ENCODE measurements around the gene REEP3.
A peak's percentile ranks its signal among the peaks of the same experiment; 100 is the strongest.

REEP3 gene

GRCh38 chr10:63588436-63589167, 67.4 kb downstream of the REEP3 start:
- DNase-seq: peak; percentile 20

GRCh38 chr10:63591600-63592379, 70.6 kb downstream of the REEP3 start:
- DNase-seq: peak; percentile 41

GRCh38 chr10:63593576-63593975, 72.4 kb downstream of the REEP3 start:
- peak; percentile 21 for DNase-seq

- DNase-seq: no peak
Measured at GRCh38 chr10:63595072-63595471, 73.9 kb downstream of the REEP3 start.

- no peak for DNase-seq
Measured at GRCh38 chr10:63596924-63597323, 75.7 kb downstream of the REEP3 start.

- no peak for DNase-seq
Measured at GRCh38 chr10:63600540-63600939, 79.3 kb downstream of the REEP3 start.

GRCh38 chr10:63603709-63604445, 82.7 kb downstream of the REEP3 start:
- peak; percentile 12 for DNase-seq

- DNase-seq: peak; percentile 13
Measured at GRCh38 chr10:63605197-63605967, 84.2 kb downstream of the REEP3 start.

- no peak for DNase-seq
Measured at GRCh38 chr10:63608511-63608910, 87.3 kb downstream of the REEP3 start.

- DNase-seq: peak; percentile 46
Measured at GRCh38 chr10:63611078-63611477, 89.9 kb downstream of the REEP3 start.

- peak; percentile 75 for DNase-seq
Measured at GRCh38 chr10:63614371-63614891, 93.2 kb downstream of the REEP3 start.

GRCh38 chr10:63618552-63618951, 97.4 kb downstream of the REEP3 start:
- DNase-seq: no peak

GRCh38 chr10:63619426-63619825, 98.2 kb downstream of the REEP3 start:
- DNase-seq: no peak

GRCh38 chr10:63622097-63622496, 100.9 kb downstream of the REEP3 start:
- no peak for DNase-seq

- DNase-seq: no peak
Measured at GRCh38 chr10:63624701-63625100, 103.5 kb downstream of the REEP3 start.

GRCh38 chr10:63627396-63627795, 106.2 kb downstream of the REEP3 start:
- no peak for DNase-seq

GRCh38 chr10:63627881-63628296, 106.7 kb downstream of the REEP3 start:
- no peak for DNase-seq

- peak; percentile 35 for DNase-seq
Measured at GRCh38 chr10:63628526-63629362, 107.5 kb downstream of the REEP3 start.

- peak; percentile 100 for DNase-seq
Measured at GRCh38 chr10:63629363-63630084, 108.3 kb downstream of the REEP3 start.

All from fibroblast of skin of abdomen (primary cell).